ENCODE data around the gene CPED1. TPM values are rescaled to one million over a fixed set of nuclear protein-coding genes. Genes with fewer than 3 reads are reported as not detected.

CPED1 gene
- total RNA-seq, 4 donors from 2014 or later, result 7.4 to 19.6 (median 11.4) TPM

DNA sequence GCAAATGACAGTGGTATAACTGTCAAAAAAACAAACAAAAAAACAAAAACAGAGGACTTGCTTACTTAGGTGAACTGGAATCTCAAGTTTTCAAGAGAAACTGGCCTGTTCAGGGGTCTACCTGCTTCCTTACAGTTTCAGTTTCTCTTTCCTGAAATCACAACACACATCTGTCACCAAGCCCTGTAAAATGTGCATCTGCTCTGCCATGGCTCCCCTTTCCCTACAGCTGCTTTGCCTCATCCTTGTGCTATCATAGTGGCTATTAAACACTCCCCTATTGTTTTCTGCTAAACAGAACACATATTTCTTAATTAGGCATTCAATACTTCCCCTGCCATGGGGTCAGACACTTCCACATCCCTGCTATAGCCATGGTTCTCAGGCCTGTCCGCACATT, 37.6 kb downstream of the CPED1 start:
- no peaks in the 10 kb centered on the region for H3K9me3 ChIP-seq
- no peak overlapping the region for H3K27ac ChIP-seq
- no peak overlapping the region for H3K4me3 ChIP-seq (replicated peaks in 1 of 3)
- intact Hi-C loops (cut with DNase I), result no loop called here
- 92 to 95% methylated on average over 1 of the region's 1 CpG for WGBS, 2 donors
- H3K36me3 ChIP-seq, result no peaks in the 10 kb centered on the region
- no peaks in the 10 kb centered on the region for H3K27me3 ChIP-seq
- peaks cover 15 to 25% of the 10 kb centered on the region in 2 donors for H3K4me1 ChIP-seq
- no peak for TF ChIP-seq POLR2A (IDR thresholded peaks at IDR 0.05)
- TF ChIP-seq, protein P1, sequence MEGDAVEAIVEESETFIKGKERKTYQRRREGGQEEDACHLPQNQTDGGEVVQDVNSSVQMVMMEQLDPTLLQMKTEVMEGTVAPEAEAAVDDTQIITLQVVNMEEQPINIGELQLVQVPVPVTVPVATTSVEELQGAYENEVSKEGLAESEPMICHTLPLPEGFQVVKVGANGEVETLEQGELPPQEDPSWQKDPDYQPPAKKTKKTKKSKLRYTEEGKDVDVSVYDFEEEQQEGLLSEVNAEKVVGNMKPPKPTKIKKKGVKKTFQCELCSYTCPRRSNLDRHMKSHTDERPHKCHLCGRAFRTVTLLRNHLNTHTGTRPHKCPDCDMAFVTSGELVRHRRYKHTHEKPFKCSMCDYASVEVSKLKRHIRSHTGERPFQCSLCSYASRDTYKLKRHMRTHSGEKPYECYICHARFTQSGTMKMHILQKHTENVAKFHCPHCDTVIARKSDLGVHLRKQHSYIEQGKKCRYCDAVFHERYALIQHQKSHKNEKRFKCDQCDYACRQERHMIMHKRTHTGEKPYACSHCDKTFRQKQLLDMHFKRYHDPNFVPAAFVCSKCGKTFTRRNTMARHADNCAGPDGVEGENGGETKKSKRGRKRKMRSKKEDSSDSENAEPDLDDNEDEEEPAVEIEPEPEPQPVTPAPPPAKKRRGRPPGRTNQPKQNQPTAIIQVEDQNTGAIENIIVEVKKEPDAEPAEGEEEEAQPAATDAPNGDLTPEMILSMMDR (IDR thresholded peaks at IDR 0.05), result no peak
- no peak for DNase-seq

DNA sequence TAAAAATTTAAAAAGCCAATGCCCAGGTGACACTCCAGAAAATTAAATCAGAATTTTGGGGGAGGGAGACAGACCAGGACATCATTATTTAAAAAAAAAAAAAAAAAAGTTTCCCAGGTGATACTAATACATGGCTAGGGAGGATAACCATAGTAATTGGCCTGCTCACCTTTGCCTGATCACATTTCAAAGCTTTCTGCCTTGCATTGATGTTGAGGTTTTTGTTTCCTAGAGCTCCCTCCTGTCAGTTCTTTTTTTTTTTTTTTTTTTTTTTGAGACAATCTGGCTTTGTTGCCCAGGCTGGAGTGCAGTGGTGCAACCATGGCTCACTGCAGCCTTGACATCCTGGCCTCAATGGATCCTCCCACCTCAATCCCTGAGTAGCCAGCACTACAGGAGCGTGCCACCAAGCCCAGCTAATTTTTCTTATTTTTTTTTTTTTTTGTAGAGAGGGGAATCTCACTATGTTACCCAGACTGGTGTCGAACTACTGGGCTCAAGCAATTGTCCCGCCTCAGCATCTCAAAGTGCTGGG, 38.1 kb downstream of the CPED1 start:
- peaks cover 15 to 25% of the 10 kb centered on the region in 2 donors for H3K4me1 ChIP-seq
- no peaks in the 10 kb centered on the region for H3K9me3 ChIP-seq
- WGBS, 2 donors, result 96 to 97% methylated on average over 3 of the region's 3 CpGs
- TF ChIP-seq, protein P1 (IDR thresholded peaks at IDR 0.05), result no peak
- no peak for TF ChIP-seq POLR2A (IDR thresholded peaks at IDR 0.05)
- intact Hi-C loops (cut with DNase I), result no loop called here
- no peak for DNase-seq
- H3K4me3 ChIP-seq (replicated peaks in 1 of 3), result no peak overlapping the region
- H3K27ac ChIP-seq, result no peak overlapping the region
- H3K36me3 ChIP-seq, result no peaks in the 10 kb centered on the region
- H3K27me3 ChIP-seq, result no peaks in the 10 kb centered on the region

DNA sequence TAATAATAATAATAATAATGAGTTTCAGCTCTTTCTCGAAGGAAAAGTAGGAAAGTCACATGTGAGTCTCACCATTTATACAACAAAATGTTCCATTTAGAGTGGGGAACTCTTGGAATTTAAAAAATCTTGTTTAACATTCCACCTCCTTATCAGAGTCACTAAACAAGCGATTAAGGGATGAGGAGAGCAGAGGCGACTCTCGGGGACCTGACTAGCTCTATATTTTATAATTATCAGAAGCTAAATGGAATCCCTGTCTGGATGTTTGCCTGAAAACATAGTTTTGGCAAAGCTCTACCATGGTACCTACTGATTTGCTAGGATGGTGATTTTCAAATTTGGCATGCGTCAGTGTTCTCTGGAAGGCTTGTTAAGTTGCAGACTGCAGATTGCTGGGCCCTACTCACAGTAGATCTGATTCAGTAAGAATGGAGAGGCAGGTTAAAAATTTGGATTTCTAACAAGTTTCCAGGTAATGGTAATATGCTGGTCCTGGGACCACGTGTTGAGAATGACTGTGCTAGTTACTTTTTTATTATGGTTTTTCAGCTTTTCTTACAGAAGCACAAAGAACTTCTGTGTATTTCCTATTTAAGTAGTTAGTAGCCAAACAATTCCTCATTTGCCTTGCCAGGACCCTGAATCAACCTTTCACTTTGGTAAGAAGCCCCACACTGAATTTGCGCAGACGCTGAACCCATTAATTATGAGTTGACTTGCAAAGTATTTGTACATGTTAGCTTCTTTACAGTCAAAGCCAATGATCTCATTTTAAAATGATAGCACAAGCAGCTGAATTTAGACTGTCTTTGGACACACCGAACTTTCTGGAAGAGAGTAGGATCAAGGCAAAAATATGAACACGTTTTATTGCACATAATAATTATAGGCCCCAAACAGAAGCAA, 39.5 kb downstream of the CPED1 start:
- TF ChIP-seq, protein P1 (IDR thresholded peaks at IDR 0.05), result no peak
- TF ChIP-seq POLR2A (IDR thresholded peaks at IDR 0.05), result no peak
- H3K4me3 ChIP-seq (replicated peaks in 1 of 3), result no peak overlapping the region
- H3K27me3 ChIP-seq, result no peaks in the 10 kb centered on the region
- H3K27ac ChIP-seq, result no peak overlapping the region
- no peak for DNase-seq
- intact Hi-C loops (cut with DNase I), result no loop called here
- H3K9me3 ChIP-seq, result no peaks in the 10 kb centered on the region
- H3K4me1 ChIP-seq, result peaks cover 13 to 25% of the 10 kb centered on the region in 2 donors
- H3K36me3 ChIP-seq, result no peaks in the 10 kb centered on the region
- 72 to 75% methylated on average over 10 of the region's 10 CpGs for WGBS, 2 donors

DNA sequence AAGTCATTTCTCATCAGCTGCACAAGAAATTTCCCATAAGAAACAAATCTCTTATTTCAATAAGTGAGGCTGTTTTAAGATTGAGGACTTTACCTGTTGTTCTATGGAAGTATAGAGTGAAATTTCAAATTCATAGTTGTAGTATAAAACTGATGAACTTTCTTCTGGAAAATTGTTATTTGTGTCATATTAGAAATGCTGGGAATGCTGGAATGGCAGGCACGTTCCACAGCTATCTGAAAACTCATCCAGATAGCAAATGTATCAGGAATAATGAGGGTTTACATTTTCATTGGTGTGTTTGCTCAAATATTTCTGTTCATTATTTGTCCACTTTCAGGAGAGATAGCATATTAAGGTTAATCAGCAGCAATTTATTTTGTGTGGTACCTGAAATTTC, 40.8 kb downstream of the CPED1 start:
- H3K4me1 ChIP-seq, result peaks cover under 1 to 15% of the 10 kb centered on the region in 2 donors
- TF ChIP-seq, protein P1 (IDR thresholded peaks at IDR 0.05), result no peak
- no peak for TF ChIP-seq POLR2A (IDR thresholded peaks at IDR 0.05)

DNA sequence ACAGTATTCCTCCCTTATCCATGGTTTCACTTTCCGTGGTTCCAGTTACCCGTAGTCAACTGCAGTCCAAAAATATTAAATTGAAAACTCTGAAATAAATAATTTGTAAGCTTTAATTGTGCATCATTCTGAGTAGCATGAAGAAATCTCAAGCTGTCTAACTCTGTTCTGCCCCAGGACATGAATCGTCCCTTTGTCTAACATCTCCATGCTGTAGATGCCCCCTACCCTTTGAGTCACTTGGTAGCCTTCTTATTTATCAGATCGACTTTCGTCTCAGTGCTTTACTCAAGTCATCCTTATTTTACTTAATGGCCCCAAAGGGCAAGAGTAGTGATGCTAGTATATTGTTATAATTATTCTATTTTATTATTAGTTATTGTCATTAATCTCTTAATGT, 41.8 kb downstream of the CPED1 start:
- peaks cover 0 to 5% of the 10 kb centered on the region in 2 donors for H3K4me1 ChIP-seq

More for the DNA sequence above, 40.8 kb downstream of the CPED1 start:
- H3K27me3 ChIP-seq, result no peaks in the 10 kb centered on the region
- DNase-seq, result no peak
- no peaks in the 10 kb centered on the region for H3K9me3 ChIP-seq
- intact Hi-C loops (cut with DNase I), result no loop called here
- no peaks in the 10 kb centered on the region for H3K36me3 ChIP-seq
- no peak overlapping the region for H3K4me3 ChIP-seq (replicated peaks in 1 of 3)
- no peak overlapping the region for H3K27ac ChIP-seq
- WGBS, 2 donors, result 87 to 96% methylated on average over 1 of the region's 1 CpG

More for the DNA sequence above, 41.8 kb downstream of the CPED1 start:
- 94 to 95% methylated on average over 5 of the region's 5 CpGs for WGBS, 2 donors
- Histone ChIP-seq H3K27me3 (no peaks in the 10 kb centered on the region), H3K27ac (no peak overlapping the region), H3K36me3 (no peaks in the 10 kb centered on the region), H3K9me3 (no peaks in the 10 kb centered on the region), H3K4me3 (replicated peaks in 1 of 3) (no peak overlapping the region)
- no peak for TF ChIP-seq POLR2A (IDR thresholded peaks at IDR 0.05)
- TF ChIP-seq, protein P1 (IDR thresholded peaks at IDR 0.05), result no peak
- DNase-seq, result no peak
- intact Hi-C loops (cut with DNase I), result no loop called here
